Measurements from ENCODE around the gene SERPINA1.

- TF ChIP-seq, protein P1, sequence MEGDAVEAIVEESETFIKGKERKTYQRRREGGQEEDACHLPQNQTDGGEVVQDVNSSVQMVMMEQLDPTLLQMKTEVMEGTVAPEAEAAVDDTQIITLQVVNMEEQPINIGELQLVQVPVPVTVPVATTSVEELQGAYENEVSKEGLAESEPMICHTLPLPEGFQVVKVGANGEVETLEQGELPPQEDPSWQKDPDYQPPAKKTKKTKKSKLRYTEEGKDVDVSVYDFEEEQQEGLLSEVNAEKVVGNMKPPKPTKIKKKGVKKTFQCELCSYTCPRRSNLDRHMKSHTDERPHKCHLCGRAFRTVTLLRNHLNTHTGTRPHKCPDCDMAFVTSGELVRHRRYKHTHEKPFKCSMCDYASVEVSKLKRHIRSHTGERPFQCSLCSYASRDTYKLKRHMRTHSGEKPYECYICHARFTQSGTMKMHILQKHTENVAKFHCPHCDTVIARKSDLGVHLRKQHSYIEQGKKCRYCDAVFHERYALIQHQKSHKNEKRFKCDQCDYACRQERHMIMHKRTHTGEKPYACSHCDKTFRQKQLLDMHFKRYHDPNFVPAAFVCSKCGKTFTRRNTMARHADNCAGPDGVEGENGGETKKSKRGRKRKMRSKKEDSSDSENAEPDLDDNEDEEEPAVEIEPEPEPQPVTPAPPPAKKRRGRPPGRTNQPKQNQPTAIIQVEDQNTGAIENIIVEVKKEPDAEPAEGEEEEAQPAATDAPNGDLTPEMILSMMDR (IDR thresholded peaks at IDR 0.05): no peak
- TF ChIP-seq POLR2A (IDR thresholded peaks at IDR 0.05): no peak
Measured at GRCh38 chr14:94386085-94387031, 2.0 kb downstream of the SERPINA1 start.
